Activated CD4-positive, alpha-beta T cell treated with anti-CD3 and anti-CD28 coated beads, Interleukin-2, amount 10 ng/mL, durations not matched to agents 24 days and 14 days (primary cell): ENCODE measurements around the gene PPFIA3. TPM values are rescaled to one million over a fixed set of nuclear protein-coding genes. Genes with fewer than 3 reads are reported as not detected.
A peak's percentile ranks its signal among the peaks of the same experiment; 100 is the strongest.
"Not testable (repeated sequence)": the region's sequence is repeated elsewhere in the genome, so short reads cannot be mapped to it uniquely, and the experiment has no call there.

Experiments
- DNase-seq: peaks from one replicate; pipeline ENCODE4 v3.0.0; 2022
- H3K27ac Mint-ChIP-seq: one replicate; pipeline ENCODE4 v1.8.0; 2022; ENCODE audit warnings: mild to moderate bottlenecking, mixed read lengths
- H3K27me3 Mint-ChIP-seq: one replicate; pipeline ENCODE4 v1.8.0; 2022; ENCODE audit warnings: mixed read lengths
- H3K36me3 Mint-ChIP-seq: one replicate; pipeline ENCODE4 v1.8.0; 2022; ENCODE audit warnings: low read depth, mild to moderate bottlenecking, mixed read lengths
- H3K4me1 Mint-ChIP-seq: one replicate; pipeline ENCODE4 v1.8.0; 2021; ENCODE audit warnings: mixed read lengths
- H3K4me3 Mint-ChIP-seq: one replicate; pipeline ENCODE4 v1.8.0; 2022; ENCODE audit warnings: mild to moderate bottlenecking, moderate library complexity, mixed read lengths
- H3K9me3 Mint-ChIP-seq: one replicate; pipeline ENCODE4 v1.8.0; 2021; ENCODE audit warnings: mixed read lengths
- intact Hi-C: fragments of 100-400 bp; cut with micrococcal nuclease; formaldehyde crosslinking; loops from one replicate; pipeline ENCODE4 v1.15.1; 2023
- total RNA-seq: library from RNA; stranded (reverse); gene quantifications from 2 replicates; pipeline ENCODE4 v1.2.3, GENCODE V29; 2022

PPFIA3 gene
- 4.5 and 5.0 TPM in 2 replicates for total RNA-seq

GRCh38 chr19:49119411-49120324 lies at the start of gene PPFIA3:
PPFIA3 (plus strand) TSS chr19:49119544; CDS start chr19:49127874, 8,330 bp downstream.
- peaks cover 5% of the 10 kb centered on the region for H3K36me3 Mint-ChIP-seq
- H3K4me3 Mint-ChIP-seq = peak within 1 kb of the TSS; percentile 90
- no peaks in the 10 kb centered on the region for H3K9me3 Mint-ChIP-seq
- DNase-seq = peak; percentile 73
- peaks cover 18% of the 10 kb centered on the region for H3K27me3 Mint-ChIP-seq
- intact Hi-C loops = loop anchor here (1.0 to 10.0 kb wide), 6 partner anchors 9 to 485 kb away; partner anchors contain the start of genes DBP, GYS1, PPP1R15A and RUVBL2
- H3K27ac Mint-ChIP-seq = peak within 1 kb of the TSS; percentile 90
- peaks cover 23% of the 10 kb centered on the region for H3K4me1 Mint-ChIP-seq

GRCh38 chr19:49070416-49070815 lies 48.9 kb upstream of the PPFIA3 start:
- DNase-seq = no peak
- H3K4me1 Mint-ChIP-seq = peaks cover 6% of the 10 kb centered on the region
- intact Hi-C loops = no loop called here
- peaks cover 66% of the 10 kb centered on the region for H3K27me3 Mint-ChIP-seq
- H3K27ac Mint-ChIP-seq = no peak overlapping the region
- peaks cover 7% of the 10 kb centered on the region for H3K9me3 Mint-ChIP-seq
- H3K4me3 Mint-ChIP-seq = no peak overlapping the region
- peaks cover 2% of the 10 kb centered on the region for H3K36me3 Mint-ChIP-seq

GRCh38 chr19:49071860-49072547 lies 47.3 kb upstream of the PPFIA3 start:
- Mint-ChIP-seq H3K27me3 (peaks cover 52% of the 10 kb centered on the region), H3K4me3 (no peak overlapping the region), H3K36me3 (peaks cover 2% of the 10 kb centered on the region), H3K4me1 (peaks cover 6% of the 10 kb centered on the region), H3K9me3 (peaks cover 7% of the 10 kb centered on the region), H3K27ac (no peak overlapping the region)
- intact Hi-C loops = no loop called here
- DNase-seq = peak; percentile 73

- DNase-seq = no peak
- Mint-ChIP-seq H3K4me3 (peak overlapping the region; percentile 60), H3K4me1 (peaks cover 6% of the 10 kb centered on the region), H3K9me3 (peaks cover 7% of the 10 kb centered on the region), H3K27ac (no peak overlapping the region), H3K36me3 (peaks cover 2% of the 10 kb centered on the region), H3K27me3 (peaks cover 41% of the 10 kb centered on the region)
- intact Hi-C loops = no loop called here
Observed at GRCh38 chr19:49073514-49074378, 45.6 kb upstream of the PPFIA3 start.

- not testable (repeated sequence) for H3K4me1 Mint-ChIP-seq, H3K27ac Mint-ChIP-seq, H3K36me3 Mint-ChIP-seq, H3K4me3 Mint-ChIP-seq, H3K9me3 Mint-ChIP-seq
- peaks cover 32% of the 10 kb centered on the region for H3K27me3 Mint-ChIP-seq
- intact Hi-C loops = loop anchor here (5.0 kb wide), 1 partner anchor 72 kb away; no protein-coding TSS in a partner anchor
- DNase-seq = peak; percentile 73
Observed at GRCh38 chr19:49074869-49075268, 44.5 kb upstream of the PPFIA3 start.

GRCh38 chr19:49080392-49080791 lies 39.0 kb upstream of the PPFIA3 start:
- H3K4me3 Mint-ChIP-seq = no peak overlapping the region
- intact Hi-C loops = no loop called here
- peaks cover 4% of the 10 kb centered on the region for H3K9me3 Mint-ChIP-seq
- H3K27ac Mint-ChIP-seq = no peak overlapping the region
- no peak for DNase-seq
- H3K4me1 Mint-ChIP-seq = peaks cover 9% of the 10 kb centered on the region
- H3K36me3 Mint-ChIP-seq = no peaks in the 10 kb centered on the region
- peaks cover 4% of the 10 kb centered on the region for H3K27me3 Mint-ChIP-seq

- no peak overlapping the region for H3K27ac Mint-ChIP-seq
- peaks cover 4% of the 10 kb centered on the region for H3K27me3 Mint-ChIP-seq
- no peak for DNase-seq
- H3K4me3 Mint-ChIP-seq = no peak overlapping the region
- peaks cover 4% of the 10 kb centered on the region for H3K9me3 Mint-ChIP-seq
- peaks cover 13% of the 10 kb centered on the region for H3K4me1 Mint-ChIP-seq
- H3K36me3 Mint-ChIP-seq = peaks cover 5% of the 10 kb centered on the region
- intact Hi-C loops = no loop called here
Observed at GRCh38 chr19:49081273-49081672, 38.1 kb upstream of the PPFIA3 start.

GRCh38 chr19:49084206-49085019 lies 34.9 kb upstream of the PPFIA3 start:
- peaks cover 4% of the 10 kb centered on the region for H3K27me3 Mint-ChIP-seq
- peak overlapping the region; percentile 86 for H3K27ac Mint-ChIP-seq
- DNase-seq = no peak
- peaks cover 26% of the 10 kb centered on the region for H3K4me1 Mint-ChIP-seq
- peaks cover 25% of the 10 kb centered on the region for H3K36me3 Mint-ChIP-seq
- intact Hi-C loops = loop anchor here (1.0 kb wide), 2 partner anchors 30 to 35 kb away; partner anchors contain the start of genes C19orf73, LIN7B and PPFIA3
- H3K9me3 Mint-ChIP-seq = peaks cover 4% of the 10 kb centered on the region
- H3K4me3 Mint-ChIP-seq = peak overlapping the region; percentile 98

- intact Hi-C loops = loop anchor here (1.0 kb wide), 2 partner anchors 29 to 34 kb away; partner anchors contain the start of genes C19orf73, LIN7B and PPFIA3
- peak; percentile 99 for DNase-seq
- Mint-ChIP-seq H3K27me3 (peaks cover 4% of the 10 kb centered on the region), H3K27ac (peak within 1 kb of the TSS; percentile 86), H3K36me3 (peaks cover 30% of the 10 kb centered on the region), H3K9me3 (peaks cover 4% of the 10 kb centered on the region), H3K4me1 (peaks cover 28% of the 10 kb centered on the region), H3K4me3 (peak within 1 kb of the TSS; percentile 98)
Observed at GRCh38 chr19:49085020-49085867, 34.1 kb upstream of the PPFIA3 start, which contains the start of gene SNRNP70. SNRNP70 (plus strand) TSS chr19:49085451; CDS start chr19:49086415, 964 bp downstream.

GRCh38 chr19:49085868-49086232 lies 33.5 kb upstream of the PPFIA3 start:
- H3K4me1 Mint-ChIP-seq = peaks cover 29% of the 10 kb centered on the region
- intact Hi-C loops = loop anchor here (1.0 kb wide), 2 partner anchors 28 to 33 kb away; partner anchors contain the start of genes C19orf73, LIN7B and PPFIA3
- H3K36me3 Mint-ChIP-seq = peaks cover 37% of the 10 kb centered on the region
- peaks cover 4% of the 10 kb centered on the region for H3K27me3 Mint-ChIP-seq
- peak overlapping the region; percentile 86 for H3K27ac Mint-ChIP-seq
- H3K9me3 Mint-ChIP-seq = peaks cover 4% of the 10 kb centered on the region
- H3K4me3 Mint-ChIP-seq = peak overlapping the region; percentile 98
- DNase-seq = no peak

GRCh38 chr19:49086296-49086695 lies 33.0 kb upstream of the PPFIA3 start:
- Mint-ChIP-seq H3K9me3 (peaks cover 4% of the 10 kb centered on the region), H3K27ac (peak overlapping the region; percentile 86), H3K4me1 (peaks cover 30% of the 10 kb centered on the region), H3K27me3 (peaks cover 4% of the 10 kb centered on the region), H3K36me3 (peaks cover 39% of the 10 kb centered on the region), H3K4me3 (peak overlapping the region; percentile 98)
- no peak for DNase-seq
- intact Hi-C loops = no loop called here
